ENCODE data around the gene UPF1. TPM values are rescaled to one million over a fixed set of nuclear protein-coding genes. Genes with fewer than 3 reads are reported as not detected.

UPF1 gene
- total RNA-seq, 1 donor from 2014 or later = 225 TPM

DNA sequence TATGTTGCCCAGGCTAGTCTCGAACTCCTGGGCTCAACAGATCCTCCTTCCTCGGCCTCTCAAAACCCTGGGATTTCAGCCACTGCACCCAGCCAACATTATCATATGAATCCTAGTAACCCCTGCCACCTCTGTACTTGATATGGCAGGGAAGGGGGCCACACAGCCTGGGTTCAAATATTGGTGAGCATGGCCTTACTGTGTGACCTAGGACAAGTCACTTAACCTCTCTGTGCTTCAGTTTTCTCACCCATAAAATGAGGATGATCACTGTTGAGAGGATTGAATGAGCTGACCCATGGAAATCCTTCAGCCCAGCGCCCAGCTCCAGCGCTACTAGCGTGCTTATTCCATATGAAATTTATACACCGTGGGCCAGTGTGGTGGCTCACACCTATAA, 37.1 kb upstream of the UPF1 start:
- no peak for DNase-seq (ENCODE audit: low spot score in 2 of 2)
- Histone ChIP-seq H3K4me3 (no peak overlapping the region), H3K4me1 (peaks cover 4 to 15% of the 10 kb centered on the region in 2 donors), H3K27me3 (peaks cover 12% of the 10 kb centered on the region), H3K27ac (no peak overlapping the region), H3K36me3 (no peaks in the 10 kb centered on the region), H3K9me3 (no peaks in the 10 kb centered on the region)
- TF ChIP-seq CTCF (IDR thresholded peaks at IDR 0.05) = no peak
- intact Hi-C loops (cut with DNase I) = no loop called here

- Histone ChIP-seq H3K9me3 (no peaks in the 10 kb centered on the region), H3K4me1 (peaks cover 0 to 9% of the 10 kb centered on the region in 2 donors), H3K27ac (no peak overlapping the region), H3K27me3 (peaks cover 8% of the 10 kb centered on the region), H3K4me3 (no peak overlapping the region), H3K36me3 (no peaks in the 10 kb centered on the region)
- no peak for TF ChIP-seq CTCF (IDR thresholded peaks at IDR 0.05)
- intact Hi-C loops (cut with DNase I) = no loop called here
- DNase-seq (ENCODE audit: low spot score in 2 of 2) = no peak
Measured at GRCh38 chr19:18795540-18795939, 36.2 kb upstream of the UPF1 start.

DNA sequence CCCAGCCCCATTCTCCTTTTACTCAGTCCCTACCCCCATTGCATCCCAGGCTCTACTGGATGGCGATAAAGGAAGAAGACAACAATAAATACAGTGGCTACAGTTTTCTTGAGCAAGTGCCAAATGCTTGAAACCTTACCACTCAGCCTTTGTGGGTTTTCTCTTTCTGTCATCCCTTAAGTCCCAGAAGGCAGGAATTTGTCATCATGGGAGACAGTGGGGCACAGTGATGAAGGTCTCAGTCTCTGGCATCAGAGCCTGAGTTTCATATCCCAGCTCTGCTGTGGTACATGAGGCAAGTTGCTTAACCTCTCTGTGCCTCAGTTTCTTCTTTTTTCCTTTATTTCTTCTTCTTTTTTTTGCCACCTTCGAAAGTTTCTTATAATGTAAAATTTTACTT, 35.5 kb upstream of the UPF1 start:
- Histone ChIP-seq H3K36me3 (no peaks in the 10 kb centered on the region), H3K4me3 (no peak overlapping the region), H3K4me1 (peaks cover 0 to 6% of the 10 kb centered on the region in 2 donors), H3K27ac (no peak overlapping the region), H3K9me3 (no peaks in the 10 kb centered on the region), H3K27me3 (peaks cover 1% of the 10 kb centered on the region)
- intact Hi-C loops (cut with DNase I) = no loop called here
- DNase-seq (ENCODE audit: low spot score in 2 of 2) = no peak
- no peak for TF ChIP-seq CTCF (IDR thresholded peaks at IDR 0.05)

- no peak for TF ChIP-seq CTCF (IDR thresholded peaks at IDR 0.05)
- DNase-seq (ENCODE audit: low spot score in 2 of 2) = no peak
- H3K9me3 ChIP-seq = no peaks in the 10 kb centered on the region
- H3K27ac ChIP-seq = no peak overlapping the region
- no peaks in the 10 kb centered on the region for H3K27me3 ChIP-seq
- no peaks in the 10 kb centered on the region for H3K36me3 ChIP-seq
- intact Hi-C loops (cut with DNase I) = no loop called here
- peaks cover 0 to 6% of the 10 kb centered on the region in 2 donors for H3K4me1 ChIP-seq
- no peak overlapping the region for H3K4me3 ChIP-seq
Measured at GRCh38 chr19:18798384-18799352, 33.1 kb upstream of the UPF1 start.

- Histone ChIP-seq H3K4me1 (peaks cover 0 to 6% of the 10 kb centered on the region in 2 donors), H3K4me3 (no peak overlapping the region), H3K36me3 (no peaks in the 10 kb centered on the region), H3K27me3 (no peaks in the 10 kb centered on the region), H3K9me3 (no peaks in the 10 kb centered on the region), H3K27ac (no peak overlapping the region)
- intact Hi-C loops (cut with DNase I) = no loop called here
- DNase-seq (ENCODE audit: low spot score in 2 of 2) = no peak
- TF ChIP-seq CTCF (IDR thresholded peaks at IDR 0.05) = no peak
Measured at GRCh38 chr19:18799389-18799970, 32.3 kb upstream of the UPF1 start.

Measured in ascending aorta (tissue), 2 donors.